ENCODE measurements around the gene RFT1.

GRCh38 chr3:53158765-53159155, 28.5 kb upstream of the RFT1 start:
- TF ChIP-seq ZSCAN30 (tag by site-specific recombination; IDR thresholded peaks at IDR 0.05) (no peak), CTCF (tag by site-specific recombination; IDR thresholded peaks at IDR 0.05) (no peak), ZBTB21 (tag by site-specific recombination; IDR thresholded peaks at IDR 0.05) (no peak), ZBTB17 (tag by site-specific recombination; IDR thresholded peaks at IDR 0.05) (no peak), ZNF121 (tag by site-specific recombination; IDR thresholded peaks at IDR 0.05) (no peak)
